Transverse colon (tissue), 4 donors: ENCODE measurements around the gene UNC5C. TPM values are rescaled to one million over a fixed set of nuclear protein-coding genes. Genes with fewer than 3 reads are reported as not detected.

Source experiments
- DNase-seq: peaks from one replicate; pipeline ENCODE4 v3.0.0-alpha.2; 2019
- H3K27ac ChIP-seq, 4 donors: fragments of 200-600 bp; sonication (generic); 2 replicates each; pipeline ENCODE4 v1.5.1; 2016 to 2018; ENCODE audit warnings: inconsistent platforms in 4 of 4
- H3K27me3 ChIP-seq: fragments of 200-600 bp; sonication (generic); 2 replicates; pipeline ENCODE4 v1.5.1; 2017; ENCODE audit warnings: inconsistent platforms
- H3K36me3 ChIP-seq, 4 donors: fragments of 200-600 bp; sonication (generic); 2 replicates each; pipeline ENCODE4 v1.5.1; 2017 to 2019; ENCODE audit warnings: inconsistent platforms in 4 of 4
- H3K4me1 ChIP-seq, 4 donors: fragments of 200-600 bp; sonication (generic); 2 replicates each; pipeline ENCODE4 v1.5.1; 2017 to 2020; ENCODE audit warnings: inconsistent platforms in 4 of 4
- H3K4me3 ChIP-seq, 4 donors: fragments of 200-600 bp; sonication (generic); 1 replicate in 1 of 4; 2 replicates in 3 of 4; pipeline versions ENCODE4 v1.5.1 to v1.6.1; 2017 to 2019; ENCODE audit warnings: inconsistent platforms in 4 of 4
- H3K9me3 ChIP-seq, 2 donors: fragments of 200-600 bp; sonication (generic); 2 replicates each; pipeline ENCODE4 v1.5.1; 2017 to 2019; ENCODE audit warnings: inconsistent platforms in 2 of 2
- EP300 ChIP-seq: sonication (generic); formaldehyde crosslinking; IDR thresholded peaks from one replicate; pipeline ENCODE4 v1.6.1; 2017; ENCODE audit warnings: antibody characterized with exemption, low read depth
- POLR2A ChIP-seq: fragments of 450-650 bp; IDR thresholded peaks from one replicate; pipeline ENCODE4 v1.6.1; 2016; ENCODE audit warnings: antibody characterized with exemption, mild to moderate bottlenecking, moderate library complexity
- POLR2AphosphoS5 ChIP-seq, 3 donors: sonication (generic); formaldehyde crosslinking; IDR thresholded peaks; one replicate each; pipeline ENCODE4 v1.6.1; 2016; ENCODE audit warnings: antibody characterized with exemption in 3 of 3
- WGBS, 2 donors: methylation state at CpG; one replicate each; pipeline ENCODE4 v1.1.5; 2018; ENCODE audit warnings: low coverage in 1 of 2; 5-methylcytosine and 5-hydroxymethylcytosine counted together
- in situ Hi-C, 4 donors: fragments of 200-750 bp; cut with MboI; loops; one replicate each; pipeline versions ENCODE4 v1.15.0 to v1.15.1; 2017; ENCODE audit warnings: low sequenced_read_pairs in 3 of 4, low pct_ligation_motif_present in 1 of 4, low pct_unique_long_range_greater_than_20kb in 1 of 4
- intact Hi-C: fragments of 100-400 bp; cut with DNase I; formaldehyde crosslinking; loops from one replicate; pipeline ENCODE4 v1.15.1; 2023; ENCODE audit warnings: low total_unique reads
- total RNA-seq, 4 donors: library from RNA; depleted of rRNA; stranded (reverse); fragments of >200 nt; gene quantifications; one replicate each; pipeline ENCODE4 v1.1.0, GENCODE V29; 2016
- TF ChIP-seq, protein P1 (sequence below), 5 experiments: fragments of 200-600 bp in 3 of 5; fragments of 450-650 bp in 2 of 5; sonication (generic) in 3 of 5; IDR thresholded peaks; 1 replicate in 2 of 5; 2 replicates in 3 of 5; pipeline ENCODE4 v1.5.1; 2016 to 2017; ENCODE audit warnings: antibody characterized with exemption in 5 of 5, inconsistent platforms in 3 of 5, mild to moderate bottlenecking in 2 of 5, moderate library complexity in 1 of 5

The UNC5C gene
- total RNA-seq, 4 donors from 2014 or later: 4.5 to 6.8 (median 4.8) TPM

DNA sequence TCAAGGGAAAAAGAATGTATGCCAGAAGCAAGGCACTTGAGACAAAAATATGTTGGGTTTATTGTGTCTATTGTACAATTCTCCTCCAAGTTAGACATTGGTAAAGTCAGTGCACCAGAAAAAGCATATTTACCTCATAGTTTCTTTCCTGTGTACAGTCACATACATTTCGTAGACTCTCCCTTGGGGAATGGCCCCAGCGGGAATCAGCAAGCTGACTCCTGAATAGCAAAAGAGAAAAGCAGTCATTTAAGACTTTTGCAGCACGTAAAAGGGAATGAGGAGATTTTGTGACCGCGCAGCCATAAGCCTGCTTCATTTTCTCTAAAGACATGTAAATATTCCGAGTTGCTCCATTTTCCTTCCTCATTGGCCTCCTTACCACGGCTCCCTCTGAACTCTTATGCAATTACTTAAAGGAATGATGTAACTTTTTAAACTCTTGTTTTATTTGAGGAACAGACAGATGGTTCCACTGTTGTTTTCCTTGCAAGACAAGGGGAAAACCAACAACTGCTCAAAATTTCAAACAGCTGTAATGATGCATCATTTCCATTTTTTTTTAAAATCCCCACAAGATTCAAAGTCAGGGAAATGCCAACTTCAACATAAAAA, 332.7 kb downstream of the UNC5C start:
- in situ Hi-C loops: no loop called here

DNA sequence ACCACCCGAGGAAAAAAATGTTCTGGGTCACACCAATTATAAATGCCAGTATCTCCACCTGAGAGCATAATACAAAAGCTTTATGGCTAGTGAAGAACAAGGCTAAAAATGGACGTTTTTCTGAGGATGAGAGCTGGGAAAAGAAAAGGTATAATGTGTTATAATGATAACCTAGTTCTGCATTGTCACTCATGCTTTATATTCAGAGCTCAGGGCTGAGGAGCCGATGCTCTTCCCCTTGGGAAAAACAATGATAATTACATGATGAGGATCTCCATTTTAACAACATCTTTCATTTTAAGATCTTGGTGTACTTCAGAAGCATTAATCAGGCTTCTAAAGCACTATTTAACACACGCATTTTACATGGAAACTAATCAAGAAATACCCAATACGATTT, 333.7 kb downstream of the UNC5C start:
- H3K9me3 ChIP-seq: no peaks in the 10 kb centered on the region
- intact Hi-C loops (no loop called here), in situ Hi-C loops (no loop called here)
- WGBS, 2 donors: 71 to 77% methylated on average over 5 of the region's 5 CpGs
- DNase-seq: no peak
- H3K4me3 ChIP-seq: no peak overlapping the region
- no peak for TF ChIP-seq EP300
- no peaks in the 10 kb centered on the region for H3K36me3 ChIP-seq
- H3K27me3 ChIP-seq: no peaks in the 10 kb centered on the region
- peaks cover 0 to 3% (median 0%) of the 10 kb centered on the region in 4 donors for H3K4me1 ChIP-seq
- no peak overlapping the region for H3K27ac ChIP-seq

More for the DNA sequence above, 332.7 kb downstream of the UNC5C start:
- Histone ChIP-seq H3K4me3 (no peak overlapping the region), H3K36me3 (no peaks in the 10 kb centered on the region), H3K9me3 (no peaks in the 10 kb centered on the region), H3K27me3 (no peaks in the 10 kb centered on the region), H3K27ac (no peak overlapping the region), H3K4me1 (peaks cover 0 to 12% (median 0%) of the 10 kb centered on the region in 4 donors)
- 79 to 92% methylated on average over 7 of the region's 7 CpGs for WGBS, 2 donors
- TF ChIP-seq POLR2A (no peak), POLR2AphosphoS5 (IDR thresholded peaks at IDR 0.05) (no peak), EP300 (no peak)
- TF ChIP-seq, protein P1, sequence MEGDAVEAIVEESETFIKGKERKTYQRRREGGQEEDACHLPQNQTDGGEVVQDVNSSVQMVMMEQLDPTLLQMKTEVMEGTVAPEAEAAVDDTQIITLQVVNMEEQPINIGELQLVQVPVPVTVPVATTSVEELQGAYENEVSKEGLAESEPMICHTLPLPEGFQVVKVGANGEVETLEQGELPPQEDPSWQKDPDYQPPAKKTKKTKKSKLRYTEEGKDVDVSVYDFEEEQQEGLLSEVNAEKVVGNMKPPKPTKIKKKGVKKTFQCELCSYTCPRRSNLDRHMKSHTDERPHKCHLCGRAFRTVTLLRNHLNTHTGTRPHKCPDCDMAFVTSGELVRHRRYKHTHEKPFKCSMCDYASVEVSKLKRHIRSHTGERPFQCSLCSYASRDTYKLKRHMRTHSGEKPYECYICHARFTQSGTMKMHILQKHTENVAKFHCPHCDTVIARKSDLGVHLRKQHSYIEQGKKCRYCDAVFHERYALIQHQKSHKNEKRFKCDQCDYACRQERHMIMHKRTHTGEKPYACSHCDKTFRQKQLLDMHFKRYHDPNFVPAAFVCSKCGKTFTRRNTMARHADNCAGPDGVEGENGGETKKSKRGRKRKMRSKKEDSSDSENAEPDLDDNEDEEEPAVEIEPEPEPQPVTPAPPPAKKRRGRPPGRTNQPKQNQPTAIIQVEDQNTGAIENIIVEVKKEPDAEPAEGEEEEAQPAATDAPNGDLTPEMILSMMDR (IDR thresholded peaks at IDR 0.05): no peak
- no peak for DNase-seq
- intact Hi-C loops: no loop called here

DNA sequence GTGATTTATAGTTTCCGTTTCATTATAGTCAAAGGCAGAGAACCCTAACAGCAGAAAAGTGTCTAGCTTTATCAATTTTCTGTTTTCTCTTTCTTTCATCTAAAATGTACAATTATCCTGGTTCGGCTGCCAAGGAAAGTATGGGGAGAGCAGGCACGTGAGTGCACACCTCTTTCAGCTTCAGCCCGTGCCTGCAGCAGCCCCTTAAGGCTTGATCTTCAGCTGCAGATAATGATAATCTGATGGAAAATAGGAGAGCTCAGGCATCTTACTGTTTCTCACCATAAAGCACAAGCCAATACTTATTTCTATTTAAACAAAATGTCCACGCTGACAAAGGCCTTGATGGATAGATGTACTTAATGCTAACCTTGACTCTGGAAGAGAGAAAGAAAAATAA, 334.4 kb downstream of the UNC5C start:
- no peaks in the 10 kb centered on the region for H3K9me3 ChIP-seq
- H3K27ac ChIP-seq: no peak overlapping the region
- WGBS, 2 donors: 68 to 89% methylated on average over 5 of the region's 5 CpGs
- no peaks in the 10 kb centered on the region for H3K4me1 ChIP-seq
- in situ Hi-C loops (no loop called here), intact Hi-C loops (no loop called here)
- no peak for TF ChIP-seq EP300
- no peak for TF ChIP-seq POLR2A
- TF ChIP-seq, protein P1 (IDR thresholded peaks at IDR 0.05): no peak
- TF ChIP-seq POLR2AphosphoS5 (IDR thresholded peaks at IDR 0.05): no peak
- DNase-seq: no peak
- H3K27me3 ChIP-seq: no peaks in the 10 kb centered on the region
- H3K36me3 ChIP-seq: no peaks in the 10 kb centered on the region
- no peak overlapping the region for H3K4me3 ChIP-seq

DNA sequence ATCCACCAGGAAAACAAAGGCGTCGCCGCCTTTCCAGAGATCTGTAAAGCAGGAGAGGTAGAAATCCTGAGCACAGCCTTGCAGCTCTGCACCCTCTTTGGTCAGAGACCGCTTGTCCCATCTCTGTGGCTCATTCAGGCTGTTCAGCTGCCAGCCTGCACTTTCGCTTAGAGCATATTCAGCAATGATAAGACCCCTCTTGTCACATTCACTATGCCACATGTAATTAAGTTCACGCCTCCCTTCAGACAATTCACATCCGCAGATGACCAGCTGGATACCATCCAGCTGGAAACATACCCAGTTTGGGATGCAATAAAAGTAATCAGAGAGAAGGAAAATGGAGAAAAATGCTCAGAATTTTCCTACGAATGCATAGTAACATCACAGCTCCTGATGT, 335.4 kb downstream of the UNC5C start:
- H3K4me3 ChIP-seq: no peak overlapping the region
- no peaks in the 10 kb centered on the region for H3K4me1 ChIP-seq
- H3K9me3 ChIP-seq: no peaks in the 10 kb centered on the region
- in situ Hi-C loops: no loop called here
- H3K36me3 ChIP-seq: no peaks in the 10 kb centered on the region
- 40 to 64% methylated on average over 8 of the region's 8 CpGs for WGBS, 2 donors
- intact Hi-C loops: no loop called here
- TF ChIP-seq POLR2A: no peak
- TF ChIP-seq, protein P1 (IDR thresholded peaks at IDR 0.05): no peak
- TF ChIP-seq EP300: no peak
- TF ChIP-seq POLR2AphosphoS5 (IDR thresholded peaks at IDR 0.05): no peak
- DNase-seq: no peak
- no peak overlapping the region for H3K27ac ChIP-seq
- no peaks in the 10 kb centered on the region for H3K27me3 ChIP-seq

DNA sequence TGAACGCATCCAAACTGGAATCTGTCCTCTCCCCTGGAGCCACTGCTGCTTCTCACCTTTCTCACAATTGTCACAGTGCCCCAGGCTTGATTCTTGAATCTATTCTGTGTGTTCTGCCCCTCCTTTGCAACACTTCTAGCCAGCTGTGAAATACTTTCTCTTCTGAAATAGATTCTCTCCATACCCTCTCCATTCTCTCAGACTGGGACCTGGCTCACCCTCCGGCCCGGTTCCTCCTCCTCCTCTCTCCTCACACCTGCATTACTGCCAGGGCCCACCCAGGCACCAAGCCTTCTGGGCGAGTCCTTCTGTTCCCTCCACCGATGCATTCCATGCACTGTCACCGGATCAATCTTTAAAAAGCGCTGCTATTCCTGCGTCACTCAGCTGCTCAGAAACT, 336.1 kb downstream of the UNC5C start:
- intact Hi-C loops: no loop called here
- no peak overlapping the region for H3K4me3 ChIP-seq
- no peak overlapping the region for H3K27ac ChIP-seq
- WGBS, 2 donors: 79 to 80% methylated on average over 8 of the region's 8 CpGs
- no peaks in the 10 kb centered on the region for H3K4me1 ChIP-seq
- DNase-seq: no peak
- no peaks in the 10 kb centered on the region for H3K27me3 ChIP-seq
- in situ Hi-C loops: no loop called here
- H3K9me3 ChIP-seq: no peaks in the 10 kb centered on the region
- H3K36me3 ChIP-seq: no peaks in the 10 kb centered on the region
- TF ChIP-seq POLR2A (no peak), POLR2AphosphoS5 (IDR thresholded peaks at IDR 0.05) (no peak)
- TF ChIP-seq, protein P1 (IDR thresholded peaks at IDR 0.05): no peak
